Hepatocyte (in vitro differentiated cells): ENCODE results near the gene DNER.

Experiments used
- CTCF ChIP-seq: fragments of 200-600 bp; sonication (generic); IDR thresholded peaks from 2 replicates; pipeline ENCODE4 v1.5.1; 2016; ENCODE audit warnings: antibody characterized with exemption, mild to moderate bottlenecking; ENCODE audit not compliant: poor library complexity
- EZH2 ChIP-seq: fragments of 200-600 bp; sonication (generic); IDR thresholded peaks from 2 replicates; pipeline ENCODE4 v1.6.1; 2016; ENCODE audit warnings: antibody characterized with exemption, mild to moderate bottlenecking, borderline replicate concordance
- EZH2phosphoT487 ChIP-seq: fragments of 200-600 bp; sonication (generic); IDR thresholded peaks from one replicate; pipeline ENCODE4 v1.6.1; 2018; ENCODE audit warnings: antibody characterized with exemption, mild to moderate bottlenecking, low read depth, moderate library complexity; ENCODE audit not compliant: unreplicated experiment, severe bottlenecking

- TF ChIP-seq CTCF (no peak), EZH2 (no peak), EZH2phosphoT487 (no peak)
These were observed 292.3 kb downstream of the DNER start for GRCh38 chr2:229422063-229422462.
